GM10266 (cell line): ENCODE results near the gene MEN1.

Source experiments
- DNase-seq: peaks from one replicate; pipeline ENCODE4 v3.0.0; 2012; ENCODE audit errors: extremely low spot score
- TF ChIP-seq, protein P1 (sequence below): IDR thresholded peaks from 2 replicates; pipeline ENCODE4 v1.5.1; 2012; ENCODE audit warnings: mild to moderate bottlenecking, low read depth; ENCODE audit not compliant: control insufficient read depth, insufficient read depth; ENCODE audit errors: missing control alignments

MEN1 gene

DNA sequence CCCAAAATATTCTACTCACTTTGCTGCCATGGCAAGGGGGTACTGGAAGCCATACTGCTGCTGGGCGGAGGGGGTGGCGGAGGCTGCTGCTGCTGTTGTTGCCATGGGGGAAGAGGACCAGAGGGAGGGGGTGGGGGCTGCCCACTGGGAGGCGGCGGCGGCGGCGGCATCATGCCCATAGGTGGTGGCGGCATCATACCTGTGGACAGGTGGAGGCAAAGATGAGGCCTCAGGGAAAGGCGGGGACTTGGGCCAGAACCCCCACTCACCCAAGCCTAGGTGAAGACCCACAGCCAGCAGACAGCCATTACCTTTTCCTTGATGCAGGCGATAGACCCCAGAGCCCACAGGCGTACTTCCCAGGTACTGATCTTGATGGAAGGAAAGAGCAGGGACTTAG, 43.5 kb downstream of the MEN1 start:
- DNase-seq: no peak

DNA sequence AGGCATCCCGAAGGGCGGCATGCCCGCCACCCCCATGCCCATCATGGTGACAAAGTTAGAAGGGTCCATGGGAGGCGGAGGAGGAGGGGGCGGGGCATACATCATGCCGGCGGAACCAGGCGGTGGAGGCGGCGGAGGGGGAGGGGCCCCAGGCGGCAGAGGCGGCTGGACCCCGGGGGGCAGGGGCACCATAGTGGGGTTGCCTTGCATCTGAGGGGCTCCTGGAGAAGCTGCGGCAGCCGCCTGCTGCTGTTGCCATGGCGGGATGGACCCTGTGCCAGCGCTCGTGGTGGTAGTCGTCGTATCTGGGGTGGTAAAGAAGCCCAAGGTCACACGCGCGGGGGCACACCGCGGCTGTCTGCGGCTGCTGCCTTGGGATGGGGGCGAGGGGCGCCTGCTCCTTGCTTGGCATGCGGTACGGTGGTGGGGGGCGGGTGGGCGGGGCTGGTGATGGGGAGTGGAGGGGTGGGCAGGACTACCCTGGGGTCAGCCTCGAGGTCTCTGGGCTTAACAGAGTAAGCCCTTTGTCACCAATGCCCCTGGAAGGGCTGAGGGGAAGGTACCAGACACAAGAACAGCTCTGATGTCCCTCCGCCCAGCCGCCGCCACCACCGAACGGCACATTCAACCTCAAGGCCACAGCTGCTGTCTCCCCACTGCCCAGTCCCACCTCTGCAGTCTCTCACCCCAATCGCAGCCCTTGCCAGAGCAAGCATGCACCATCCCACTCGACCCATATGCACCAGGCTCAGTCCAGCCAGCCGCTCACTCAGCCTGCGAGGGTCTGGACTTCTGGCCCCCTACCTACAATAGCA, 44.3 kb downstream of the MEN1 start:
- DNase-seq: no peak
- TF ChIP-seq, protein P1, sequence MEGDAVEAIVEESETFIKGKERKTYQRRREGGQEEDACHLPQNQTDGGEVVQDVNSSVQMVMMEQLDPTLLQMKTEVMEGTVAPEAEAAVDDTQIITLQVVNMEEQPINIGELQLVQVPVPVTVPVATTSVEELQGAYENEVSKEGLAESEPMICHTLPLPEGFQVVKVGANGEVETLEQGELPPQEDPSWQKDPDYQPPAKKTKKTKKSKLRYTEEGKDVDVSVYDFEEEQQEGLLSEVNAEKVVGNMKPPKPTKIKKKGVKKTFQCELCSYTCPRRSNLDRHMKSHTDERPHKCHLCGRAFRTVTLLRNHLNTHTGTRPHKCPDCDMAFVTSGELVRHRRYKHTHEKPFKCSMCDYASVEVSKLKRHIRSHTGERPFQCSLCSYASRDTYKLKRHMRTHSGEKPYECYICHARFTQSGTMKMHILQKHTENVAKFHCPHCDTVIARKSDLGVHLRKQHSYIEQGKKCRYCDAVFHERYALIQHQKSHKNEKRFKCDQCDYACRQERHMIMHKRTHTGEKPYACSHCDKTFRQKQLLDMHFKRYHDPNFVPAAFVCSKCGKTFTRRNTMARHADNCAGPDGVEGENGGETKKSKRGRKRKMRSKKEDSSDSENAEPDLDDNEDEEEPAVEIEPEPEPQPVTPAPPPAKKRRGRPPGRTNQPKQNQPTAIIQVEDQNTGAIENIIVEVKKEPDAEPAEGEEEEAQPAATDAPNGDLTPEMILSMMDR: no peak

More for the DNA sequence above, 43.5 kb downstream of the MEN1 start:
- TF ChIP-seq, protein P1: no peak

DNA sequence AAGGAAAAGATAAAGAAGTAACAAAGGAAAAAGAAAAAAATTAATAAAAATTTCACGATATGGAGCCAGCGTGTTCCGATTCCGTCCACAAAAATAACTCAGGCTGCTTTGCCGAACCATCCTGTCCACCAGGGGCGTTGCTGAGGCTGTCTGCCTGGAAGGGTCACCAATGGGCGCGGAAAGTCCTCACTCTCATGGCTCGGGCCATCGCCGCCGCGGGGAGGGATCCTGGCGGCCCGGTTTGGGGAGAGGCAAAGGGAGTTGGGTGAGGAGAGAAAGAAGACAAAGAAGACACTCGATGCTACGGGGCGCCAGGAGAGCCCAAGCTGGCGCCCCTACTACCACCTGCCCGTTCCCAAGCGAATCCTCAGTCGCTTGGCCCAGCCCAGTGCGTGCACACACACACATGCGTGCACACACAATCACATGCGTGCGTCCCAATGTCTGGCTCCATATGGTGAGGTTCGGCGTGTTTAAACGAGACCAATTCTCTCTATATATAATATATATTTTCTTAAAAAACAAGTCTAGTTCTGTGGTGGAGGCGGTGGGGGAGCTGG, 45.0 kb downstream of the MEN1 start:
- TF ChIP-seq, protein P1: no peak
- no peak for DNase-seq

- DNase-seq: no peak
- TF ChIP-seq, protein P1: no peak
Measured at GRCh38 chr11:64764753-64765152, 45.6 kb downstream of the MEN1 start.

GRCh38 chr11:64764040-64764611, 46.2 kb downstream of the MEN1 start:
- TF ChIP-seq, protein P1: no peak

GRCh38 chr11:64763526-64764039, 46.8 kb downstream of the MEN1 start:
- DNase-seq: no peak

More at GRCh38 chr11:64764040-64764611, 46.2 kb downstream of the MEN1 start:
- no peak for DNase-seq

More at GRCh38 chr11:64763526-64764039, 46.8 kb downstream of the MEN1 start:
- TF ChIP-seq, protein P1: no peak
